ENCODE results near the gene FAIM2.

FAIM2 gene

GRCh38 chr12:49871263-49871561 is 32.5 kb downstream of the FAIM2 start:
- DNase-seq (ENCODE audit: low read depth in 1 of 2, low spot score in 1 of 2): no peak
- H3K4me3 ChIP-seq (replicated peaks; ENCODE audit: insufficient read depth, low read length): no peak overlapping the region
- TF ChIP-seq POLR2AphosphoS5 (IDR thresholded peaks at IDR 0.05; ENCODE audit: low read depth): no peak
- no peak for TF ChIP-seq GABPA (IDR thresholded peaks at IDR 0.05; ENCODE audit: low read depth)
- TF ChIP-seq, protein P1, sequence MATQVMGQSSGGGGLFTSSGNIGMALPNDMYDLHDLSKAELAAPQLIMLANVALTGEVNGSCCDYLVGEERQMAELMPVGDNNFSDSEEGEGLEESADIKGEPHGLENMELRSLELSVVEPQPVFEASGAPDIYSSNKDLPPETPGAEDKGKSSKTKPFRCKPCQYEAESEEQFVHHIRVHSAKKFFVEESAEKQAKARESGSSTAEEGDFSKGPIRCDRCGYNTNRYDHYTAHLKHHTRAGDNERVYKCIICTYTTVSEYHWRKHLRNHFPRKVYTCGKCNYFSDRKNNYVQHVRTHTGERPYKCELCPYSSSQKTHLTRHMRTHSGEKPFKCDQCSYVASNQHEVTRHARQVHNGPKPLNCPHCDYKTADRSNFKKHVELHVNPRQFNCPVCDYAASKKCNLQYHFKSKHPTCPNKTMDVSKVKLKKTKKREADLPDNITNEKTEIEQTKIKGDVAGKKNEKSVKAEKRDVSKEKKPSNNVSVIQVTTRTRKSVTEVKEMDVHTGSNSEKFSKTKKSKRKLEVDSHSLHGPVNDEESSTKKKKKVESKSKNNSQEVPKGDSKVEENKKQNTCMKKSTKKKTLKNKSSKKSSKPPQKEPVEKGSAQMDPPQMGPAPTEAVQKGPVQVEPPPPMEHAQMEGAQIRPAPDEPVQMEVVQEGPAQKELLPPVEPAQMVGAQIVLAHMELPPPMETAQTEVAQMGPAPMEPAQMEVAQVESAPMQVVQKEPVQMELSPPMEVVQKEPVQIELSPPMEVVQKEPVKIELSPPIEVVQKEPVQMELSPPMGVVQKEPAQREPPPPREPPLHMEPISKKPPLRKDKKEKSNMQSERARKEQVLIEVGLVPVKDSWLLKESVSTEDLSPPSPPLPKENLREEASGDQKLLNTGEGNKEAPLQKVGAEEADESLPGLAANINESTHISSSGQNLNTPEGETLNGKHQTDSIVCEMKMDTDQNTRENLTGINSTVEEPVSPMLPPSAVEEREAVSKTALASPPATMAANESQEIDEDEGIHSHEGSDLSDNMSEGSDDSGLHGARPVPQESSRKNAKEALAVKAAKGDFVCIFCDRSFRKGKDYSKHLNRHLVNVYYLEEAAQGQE (IDR thresholded peaks at IDR 0.05; ENCODE audit: insufficient replicate concordance, low read depth): no peak
- TF ChIP-seq, protein P2, sequence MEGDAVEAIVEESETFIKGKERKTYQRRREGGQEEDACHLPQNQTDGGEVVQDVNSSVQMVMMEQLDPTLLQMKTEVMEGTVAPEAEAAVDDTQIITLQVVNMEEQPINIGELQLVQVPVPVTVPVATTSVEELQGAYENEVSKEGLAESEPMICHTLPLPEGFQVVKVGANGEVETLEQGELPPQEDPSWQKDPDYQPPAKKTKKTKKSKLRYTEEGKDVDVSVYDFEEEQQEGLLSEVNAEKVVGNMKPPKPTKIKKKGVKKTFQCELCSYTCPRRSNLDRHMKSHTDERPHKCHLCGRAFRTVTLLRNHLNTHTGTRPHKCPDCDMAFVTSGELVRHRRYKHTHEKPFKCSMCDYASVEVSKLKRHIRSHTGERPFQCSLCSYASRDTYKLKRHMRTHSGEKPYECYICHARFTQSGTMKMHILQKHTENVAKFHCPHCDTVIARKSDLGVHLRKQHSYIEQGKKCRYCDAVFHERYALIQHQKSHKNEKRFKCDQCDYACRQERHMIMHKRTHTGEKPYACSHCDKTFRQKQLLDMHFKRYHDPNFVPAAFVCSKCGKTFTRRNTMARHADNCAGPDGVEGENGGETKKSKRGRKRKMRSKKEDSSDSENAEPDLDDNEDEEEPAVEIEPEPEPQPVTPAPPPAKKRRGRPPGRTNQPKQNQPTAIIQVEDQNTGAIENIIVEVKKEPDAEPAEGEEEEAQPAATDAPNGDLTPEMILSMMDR (IDR thresholded peaks at IDR 0.05; ENCODE audit: insufficient read depth, low read length): no peak
- no peak for TF ChIP-seq SPI1 (IDR thresholded peaks at IDR 0.05; ENCODE audit: borderline replicate concordance, low read depth)
- H3K27me3 ChIP-seq (ENCODE audit: insufficient read depth, poor library complexity, severe bottlenecking): no peaks in the 10 kb centered on the region
- no peak overlapping the region for H3K27ac ChIP-seq (replicated peaks)

GRCh38 chr12:49870501-49871262 is 33.0 kb downstream of the FAIM2 start:
- Histone ChIP-seq H3K27ac (replicated peaks) (no peak overlapping the region), H3K27me3 (ENCODE audit: insufficient read depth, poor library complexity, severe bottlenecking) (no peaks in the 10 kb centered on the region)

DNA sequence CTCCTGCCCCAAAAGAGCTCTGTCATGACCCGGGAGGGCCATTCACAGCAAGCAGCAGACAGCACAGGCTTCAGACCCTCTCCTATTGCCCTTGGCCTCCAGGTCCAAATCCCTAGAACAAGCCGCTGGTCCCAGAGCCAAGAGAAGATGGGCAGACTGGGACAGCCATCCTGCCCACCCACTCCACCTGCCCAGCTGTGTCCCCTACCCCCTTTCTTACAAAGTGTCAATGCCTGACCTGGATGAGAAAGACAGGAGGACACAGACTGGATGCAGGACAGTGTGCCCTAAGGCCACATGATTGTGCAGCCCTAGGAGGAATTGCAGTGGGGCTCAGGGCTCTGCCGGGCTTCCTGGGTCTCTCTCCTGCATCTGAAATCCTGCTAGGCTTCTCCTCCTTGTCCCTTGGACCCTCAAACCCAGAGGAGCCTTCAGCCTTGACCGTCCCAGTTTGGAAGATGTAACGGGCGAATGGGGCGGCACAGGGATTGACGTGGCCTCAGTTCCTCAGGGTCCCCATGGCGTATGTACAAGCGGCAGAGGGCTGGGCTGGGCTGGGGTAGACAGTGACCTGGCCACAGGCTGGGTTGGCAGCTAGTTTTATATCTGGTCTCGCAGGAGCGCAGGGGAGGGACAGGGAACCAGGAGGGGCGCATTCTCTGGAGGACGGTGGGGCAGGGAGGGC is 33.7 kb downstream of the FAIM2 start:
- no peak for DNase-seq (ENCODE audit: low read depth in 1 of 2, low spot score in 1 of 2)
- no peaks in the 10 kb centered on the region for H3K27me3 ChIP-seq (ENCODE audit: insufficient read depth, poor library complexity, severe bottlenecking)
- TF ChIP-seq SPI1 (IDR thresholded peaks at IDR 0.05; ENCODE audit: borderline replicate concordance, low read depth) (no peak), GABPA (IDR thresholded peaks at IDR 0.05; ENCODE audit: low read depth) (no peak), POLR2AphosphoS5 (IDR thresholded peaks at IDR 0.05; ENCODE audit: low read depth) (no peak)
- TF ChIP-seq, protein P2 (IDR thresholded peaks at IDR 0.05; ENCODE audit: insufficient read depth, low read length): no peak
- TF ChIP-seq, protein P1 (IDR thresholded peaks at IDR 0.05; ENCODE audit: insufficient replicate concordance, low read depth): no peak
- no peak overlapping the region for H3K4me3 ChIP-seq (replicated peaks; ENCODE audit: insufficient read depth, low read length)
- H3K27ac ChIP-seq (replicated peaks): no peak overlapping the region

More at GRCh38 chr12:49870501-49871262, 33.0 kb downstream of the FAIM2 start:
- DNase-seq (ENCODE audit: low read depth in 1 of 2, low spot score in 1 of 2): no peak
- no peak for TF ChIP-seq GABPA (IDR thresholded peaks at IDR 0.05; ENCODE audit: low read depth)
- TF ChIP-seq POLR2AphosphoS5 (IDR thresholded peaks at IDR 0.05; ENCODE audit: low read depth): no peak
- TF ChIP-seq, protein P2 (IDR thresholded peaks at IDR 0.05; ENCODE audit: insufficient read depth, low read length): no peak
- TF ChIP-seq, protein P1 (IDR thresholded peaks at IDR 0.05; ENCODE audit: insufficient replicate concordance, low read depth): no peak
- no peak for TF ChIP-seq SPI1 (IDR thresholded peaks at IDR 0.05; ENCODE audit: borderline replicate concordance, low read depth)
- H3K4me3 ChIP-seq (replicated peaks; ENCODE audit: insufficient read depth, low read length): no peak overlapping the region
